ENCODE measurements around the gene HMGB4.
A peak's percentile ranks its signal among the peaks of the same experiment; 100 is the strongest.

The HMGB4 gene

DNA sequence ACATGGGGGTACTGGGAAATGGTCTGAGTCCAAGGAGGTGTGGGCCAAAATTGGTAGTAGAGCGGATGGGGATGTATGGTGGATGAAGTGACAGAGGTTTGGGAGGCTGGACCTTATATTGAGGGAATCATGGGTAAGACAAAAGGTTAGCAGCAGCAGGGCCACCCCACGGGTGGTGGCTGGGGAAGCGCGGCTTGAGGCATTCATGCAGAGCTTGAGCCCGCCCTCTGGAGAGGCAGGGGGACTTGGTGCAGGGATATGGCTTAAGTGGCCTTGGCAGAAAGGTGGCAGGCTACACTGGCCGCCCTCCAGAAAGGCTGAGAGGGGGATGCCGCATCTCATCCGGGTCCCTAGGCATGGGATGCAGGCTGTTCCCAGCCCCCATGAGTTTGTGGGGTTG is 31.5 kb downstream of the HMGB4 start:
- intact Hi-C loops (cut with DNase I) = no loop called here
- no peak for DNase-seq

DNA sequence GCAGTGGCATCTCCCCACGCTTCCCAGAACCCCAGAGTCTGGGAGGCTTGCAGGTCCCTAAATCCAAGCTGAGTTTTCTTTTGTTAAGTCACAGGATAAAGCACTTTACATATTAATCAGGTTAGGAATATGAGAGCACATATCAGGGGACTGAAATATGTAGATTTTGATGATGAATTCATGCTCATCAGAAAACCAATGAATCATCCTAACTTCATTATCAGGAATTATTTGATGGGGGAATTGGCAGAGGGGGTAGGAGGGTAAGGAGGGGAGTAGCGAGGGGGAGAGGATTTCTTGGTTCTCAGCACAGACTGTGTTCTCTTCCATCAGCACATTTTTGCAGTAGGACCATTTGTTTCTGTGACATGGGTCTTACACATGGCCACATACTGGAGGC is 32.1 kb downstream of the HMGB4 start:
- intact Hi-C loops (cut with DNase I) = no loop called here
- no peak for DNase-seq

DNA sequence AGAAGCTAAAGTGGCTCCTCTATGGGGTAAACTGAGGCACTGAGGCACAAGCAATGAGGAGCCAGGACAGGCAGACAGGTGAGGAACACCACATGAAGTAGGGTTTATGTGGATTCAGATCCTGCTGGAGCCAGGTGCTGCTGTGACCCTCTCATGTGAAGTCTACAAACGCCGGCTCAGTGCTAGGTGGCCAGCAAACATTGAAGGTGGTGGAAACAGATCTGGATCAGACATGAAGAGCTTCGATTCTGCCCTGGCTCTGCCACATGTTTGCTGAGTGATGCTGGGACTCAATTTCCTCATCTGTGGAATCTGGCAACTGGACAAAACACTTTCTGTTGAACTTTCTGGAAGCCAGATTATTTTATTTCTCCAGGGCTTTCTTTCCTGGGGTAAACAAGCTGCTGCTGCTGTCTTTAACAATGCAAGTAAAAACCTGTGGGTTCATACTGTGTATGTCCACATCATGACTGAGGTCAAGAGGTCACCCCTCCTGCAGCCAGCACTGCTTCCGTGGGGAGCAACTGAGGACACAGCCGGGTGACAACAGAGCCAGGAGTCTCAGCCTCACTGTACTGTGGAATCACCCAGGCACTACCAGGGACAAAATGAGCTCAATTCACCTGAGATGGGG is 33.3 kb downstream of the HMGB4 start:
- intact Hi-C loops (cut with DNase I) = no loop called here
- peak in 1 of 10 donors; percentile 62 for DNase-seq

DNA sequence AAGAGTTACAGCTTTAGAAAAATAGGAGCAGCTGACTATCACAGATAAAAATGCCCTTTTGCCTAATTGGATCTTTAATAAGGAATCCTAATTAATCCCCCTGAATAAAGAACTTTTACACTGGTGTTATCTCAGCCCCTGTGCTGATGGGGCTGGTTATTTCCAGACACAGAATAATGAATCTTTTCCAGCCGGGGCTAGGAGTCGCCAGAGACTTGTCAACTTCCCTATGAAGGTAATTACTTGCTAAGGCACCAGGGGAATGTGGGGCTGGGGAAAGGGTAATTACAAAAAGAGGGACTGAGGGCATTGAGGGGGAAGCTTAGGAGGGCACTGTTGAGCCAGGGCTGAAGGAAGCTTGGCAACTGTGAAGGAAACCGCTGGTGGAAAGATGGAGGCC is 34.5 kb downstream of the HMGB4 start:
- peak in 1 of 10 donors; percentile 35 for DNase-seq
- intact Hi-C loops (cut with DNase I) = no loop called here

DNA sequence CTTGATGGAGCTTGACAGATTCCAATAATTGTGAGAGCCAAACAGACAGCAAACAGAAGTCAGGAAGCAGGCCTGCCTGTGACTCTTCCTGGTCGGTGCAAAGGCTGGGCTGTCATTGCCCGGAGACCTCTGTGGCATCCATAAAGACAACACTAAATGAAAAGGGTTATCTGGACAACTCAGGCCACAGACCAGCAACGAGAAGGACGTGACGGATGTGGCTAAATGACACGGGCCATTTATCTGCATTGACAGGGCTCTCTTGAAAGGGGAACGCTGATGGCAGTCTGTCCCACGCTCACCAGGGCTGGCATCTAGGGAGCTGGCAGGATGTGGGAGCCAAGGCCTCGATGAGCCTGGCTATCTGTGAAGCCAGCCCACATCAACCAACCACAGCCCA is 35.0 kb downstream of the HMGB4 start:
- intact Hi-C loops (cut with DNase I) = no loop called here
- DNase-seq = peak in 1 of 10 donors; percentile 48

DNA sequence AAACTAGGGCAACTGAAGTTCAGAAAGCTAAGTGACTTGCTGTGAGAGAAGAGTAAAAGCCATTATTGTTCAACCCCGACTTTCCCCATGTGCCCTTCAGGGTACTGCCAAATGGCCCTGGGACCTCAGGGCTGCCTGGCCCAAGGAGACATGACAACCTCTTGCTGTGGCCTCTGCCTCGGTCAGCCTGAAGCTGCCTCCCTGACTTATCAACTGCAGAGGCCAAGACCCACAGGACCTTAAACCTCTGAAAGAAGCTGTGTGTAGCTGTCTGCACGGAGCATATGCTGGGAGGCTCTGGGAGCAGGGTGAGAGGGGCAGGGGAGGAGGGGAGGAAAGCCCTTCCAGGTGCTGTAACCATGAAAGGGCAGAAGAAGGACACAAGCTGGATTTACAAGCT is 35.9 kb downstream of the HMGB4 start:
- intact Hi-C loops (cut with DNase I) = no loop called here
- DNase-seq = peak in 1 of 10 donors; percentile 18

DNA sequence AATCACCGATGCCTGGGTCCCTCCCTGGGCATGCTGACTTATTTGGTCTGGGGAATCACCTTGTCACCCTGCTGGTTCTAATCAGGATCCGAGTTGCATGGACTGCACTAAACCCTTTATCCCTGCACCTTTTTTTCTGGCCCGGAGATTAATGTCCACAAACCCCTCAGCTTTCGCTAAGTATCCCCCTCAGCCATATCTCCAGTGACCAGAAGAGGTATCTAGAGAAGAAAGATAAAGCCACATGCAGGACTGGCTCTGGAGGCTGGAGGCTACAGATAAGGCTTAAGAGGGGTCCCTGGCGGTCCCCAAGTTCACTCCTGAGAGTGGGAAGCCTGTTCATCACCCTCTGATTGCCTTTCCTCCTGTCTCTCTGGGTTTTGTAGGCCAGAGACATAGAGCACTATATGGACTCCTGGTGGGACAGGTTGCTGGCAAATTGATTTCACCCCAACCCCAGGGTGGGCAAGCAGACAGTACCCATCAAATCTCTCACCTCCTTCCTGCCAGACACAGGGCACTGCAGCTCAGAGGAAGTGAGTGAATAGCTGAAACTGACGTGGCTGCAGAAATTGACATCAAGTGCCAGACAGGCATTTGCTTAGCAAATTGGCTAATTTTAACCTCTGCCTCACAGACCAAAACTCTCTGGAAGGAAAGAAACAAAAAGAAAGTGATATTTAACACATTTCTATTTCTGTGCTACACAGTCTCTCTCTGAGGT is 38.8 kb downstream of the HMGB4 start:
- intact Hi-C loops (cut with DNase I) = no loop called here
- DNase-seq = peak in 1 of 10 donors; percentile 45

DNA sequence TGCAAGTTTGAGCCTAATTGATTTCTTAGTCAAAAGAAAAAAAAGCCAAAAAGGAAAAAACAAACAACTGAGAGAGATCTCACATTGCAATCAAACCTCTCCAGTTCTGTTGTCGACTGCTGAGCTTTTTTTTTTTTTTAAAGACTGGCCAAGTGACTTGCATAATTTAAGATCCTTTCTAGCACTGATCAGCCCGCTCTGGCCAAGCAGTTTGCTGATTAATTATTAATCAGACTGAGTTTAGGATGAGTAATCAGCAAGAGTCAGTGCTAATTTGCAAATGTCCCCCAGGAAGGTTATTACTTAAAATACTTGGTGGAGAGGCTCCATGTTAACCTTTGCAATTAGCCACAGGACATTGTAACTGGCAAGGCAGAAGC is 39.3 kb downstream of the HMGB4 start:
- intact Hi-C loops (cut with DNase I) = no loop called here
- DNase-seq = no peak

DNA sequence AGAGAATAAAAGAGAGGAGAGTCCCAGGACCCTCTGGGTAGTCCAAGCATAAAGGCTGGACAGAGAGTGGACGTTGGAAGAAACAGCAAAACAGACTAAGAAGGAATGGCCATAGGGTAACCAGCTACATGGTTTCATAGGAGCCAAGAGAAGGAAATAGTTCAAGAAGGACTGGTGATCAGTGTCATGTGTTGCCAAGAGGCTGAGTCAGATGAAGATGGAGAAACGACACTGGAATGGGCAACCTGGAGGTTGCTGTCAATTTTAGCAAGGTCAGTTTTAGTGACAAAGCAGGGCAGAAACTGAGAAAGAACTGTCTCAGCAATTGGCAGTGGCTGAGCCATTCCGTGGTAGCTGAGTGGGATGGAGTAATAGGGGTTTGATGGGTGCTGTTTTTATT is 41.4 kb downstream of the HMGB4 start:
- intact Hi-C loops (cut with DNase I) = no loop called here
- DNase-seq = no peak

DNA sequence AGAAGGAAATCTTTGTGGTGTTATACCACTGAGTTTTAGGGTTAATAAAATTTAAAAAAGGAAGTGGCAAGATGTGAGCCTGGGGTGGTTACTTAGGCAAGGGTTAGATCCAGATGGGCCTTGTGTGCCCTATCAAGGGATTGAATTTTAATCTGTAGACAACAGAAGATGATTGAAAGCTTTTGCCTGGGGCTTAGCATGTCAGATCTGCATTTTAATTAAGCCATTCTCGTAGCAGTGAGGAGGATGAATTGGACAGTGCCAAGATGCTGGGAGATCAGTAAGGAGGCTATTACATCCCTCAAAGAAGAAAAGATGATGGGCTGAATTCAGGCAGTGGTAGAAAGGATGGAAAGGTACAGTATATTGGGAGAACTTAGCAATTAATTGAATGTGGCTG is 42.3 kb downstream of the HMGB4 start:
- intact Hi-C loops (cut with DNase I) = no loop called here
- no peak for DNase-seq

DNA sequence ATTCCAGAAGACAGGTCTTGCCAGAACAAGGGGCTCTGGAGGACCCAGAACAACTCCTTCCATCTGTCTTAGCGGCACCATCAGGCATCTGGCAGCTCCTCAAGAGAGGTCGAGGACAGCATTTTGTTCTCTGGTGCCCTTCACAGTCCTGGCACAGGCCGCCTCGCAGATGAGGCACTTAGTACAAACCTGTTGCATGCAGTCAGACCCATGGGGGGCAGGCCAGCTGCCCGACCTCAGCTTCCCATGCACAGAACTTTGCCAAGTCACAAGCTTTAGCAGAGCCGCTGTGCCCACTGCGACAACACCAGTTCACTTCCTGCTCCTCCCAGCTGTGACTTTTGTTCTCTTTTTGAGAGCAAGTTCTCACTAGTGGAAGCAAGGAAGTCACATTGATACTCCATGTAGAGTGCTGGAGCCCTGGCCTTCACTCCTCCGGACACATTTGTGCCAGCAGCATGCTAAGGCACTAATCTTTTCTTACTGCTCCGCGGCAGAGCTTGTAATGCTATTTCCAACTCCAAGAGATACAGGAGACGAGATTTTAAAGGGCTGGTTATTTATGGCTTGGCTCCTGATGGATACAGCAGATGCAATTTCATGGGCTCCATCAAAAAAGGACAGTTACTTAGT is 44.6 kb downstream of the HMGB4 start:
- intact Hi-C loops (cut with DNase I) = no loop called here
- peak in 2 of 10 donors; percentile 23 to 81 for DNase-seq

Measured in posterior cingulate gyrus (tissue), 11 donors.